Sigmoid colon (tissue), 7 donors: ENCODE data around the gene AIRE. TPM values are rescaled to one million over a fixed set of nuclear protein-coding genes. Genes with fewer than 3 reads are reported as not detected.

Experiments used
- DNase-seq: peaks from one replicate; pipeline ENCODE4 v3.0.0-alpha.2; 2019
- H3K27ac ChIP-seq, 4 donors: fragments of 200-600 bp; sonication (generic); one replicate each; pipeline ENCODE4 v1.5.1; 2016 to 2019; ENCODE audit warnings: mild to moderate bottlenecking in 1 of 4
- H3K27me3 ChIP-seq, 3 donors: fragments of 200-600 bp; sonication (generic); one replicate each; pipeline ENCODE4 v1.5.1; 2019; ENCODE audit warnings: mild to moderate bottlenecking in 1 of 3
- H3K36me3 ChIP-seq, 4 donors: fragments of 200-600 bp; sonication (generic); one replicate each; pipeline ENCODE4 v1.5.1; 2016 to 2019
- H3K4me1 ChIP-seq, 4 donors: fragments of 200-600 bp; sonication (generic); one replicate each; pipeline ENCODE4 v1.5.1; 2017 to 2019
- H3K4me3 ChIP-seq, 4 donors: fragments of 200-600 bp; sonication (generic); one replicate each; pipeline ENCODE4 v1.5.1; 2017 to 2019; ENCODE audit warnings: mild to moderate bottlenecking in 2 of 4, moderate library complexity in 1 of 4
- H3K9me3 ChIP-seq, 4 donors: fragments of 200-600 bp in 3 of 4; sonication (generic) in 3 of 4; one replicate each; pipeline versions ENCODE4 v1.5.1 to v1.6.1; 2013 to 2019
- CTCF ChIP-seq, 4 experiments: fragments of 450-650 bp in 3 of 4; fragments of 200-600 bp in 1 of 4; IDR thresholded peaks; one replicate each; pipeline ENCODE4 v1.5.1; 2016 to 2019; ENCODE audit warnings: antibody characterized with exemption in 4 of 4, mild to moderate bottlenecking in 3 of 4, moderate library complexity in 2 of 4
- EP300 ChIP-seq, 4 donors: sonication (generic); formaldehyde crosslinking; IDR thresholded peaks; one replicate each; pipeline ENCODE4 v1.6.1; 2017; ENCODE audit warnings: antibody characterized with exemption in 4 of 4
- POLR2A ChIP-seq, 2 donors: fragments of 450-650 bp; IDR thresholded peaks; one replicate each; pipeline ENCODE4 v1.6.1; 2016; ENCODE audit warnings: antibody characterized with exemption in 2 of 2, mild to moderate bottlenecking in 2 of 2, moderate library complexity in 2 of 2
- POLR2AphosphoS5 ChIP-seq, 4 donors: sonication (generic); formaldehyde crosslinking; IDR thresholded peaks; one replicate each; pipeline ENCODE4 v1.6.1; 2017; ENCODE audit warnings: antibody characterized with exemption in 4 of 4
- WGBS, 2 donors: extraction: QIAGEN DNeasy Blood & Tissue Kit; methylation state at CpG; one replicate each; pipeline ENCODE4 v1.1.7; 2013; 5-methylcytosine and 5-hydroxymethylcytosine counted together
- intact Hi-C: fragments of 100-400 bp; cut with DNase I; formaldehyde crosslinking; loops from one replicate; pipeline ENCODE4 v1.15.1; 2023
- polyA plus RNA-seq, 3 donors: library from polyadenylated mRNA; stranded (reverse); fragments of 200-250 nt; gene quantifications; one replicate each; pipeline ENCODE4 v1.2.3, GENCODE V29; 2013
- total RNA-seq, 4 donors: library from RNA; depleted of rRNA; stranded (reverse); fragments of >200 nt; gene quantifications; one replicate each; pipeline ENCODE4 v1.1.0, GENCODE V29; 2016
- donor health status: healthy with polysubstance abuse.
- donor health status: Bipolar disorder and iron deficiency.
- donor health status: healthy.

The AIRE gene
- total and polyA plus RNA-seq, 7 donors: 0.61 TPM; not detected in 6

GRCh38 chr21:44260791-44261631, 24.7 kb upstream of the AIRE start:
- DNase-seq: no peak
- no peaks in the 10 kb centered on the region for H3K4me1 ChIP-seq

GRCh38 chr21:44261675-44262295, 23.9 kb upstream of the AIRE start, which contains the start of gene DNMT3L:
Gene DNMT3L (minus strand): TSS chr21:44261897. CDS start chr21:44261259, 638 bp downstream.
- Histone ChIP-seq H3K9me3 (peaks cover 0 to 3% (median 0%) of the 10 kb centered on the region in 4 donors), H3K27me3 (peaks cover 0 to 22% (median 4%) of the 10 kb centered on the region in 3 donors), H3K4me3 (no peak within 1 kb of the TSS), H3K27ac (no peak within 1 kb of the TSS), H3K36me3 (no peaks in the 10 kb centered on the region), H3K4me1 (no peaks in the 10 kb centered on the region)
- TF ChIP-seq CTCF (IDR thresholded peaks at IDR 0.05) (no peak), POLR2AphosphoS5 (IDR thresholded peaks at IDR 0.05) (no peak), EP300 (IDR thresholded peaks at IDR 0.05) (no peak), POLR2A (IDR thresholded peaks at IDR 0.05) (no peak)
- 38 to 74% methylated on average over 19 of the region's 19 CpGs for WGBS, 2 donors
- intact Hi-C loops: no loop called here
- DNase-seq: no peak

More at GRCh38 chr21:44260791-44261631, 24.7 kb upstream of the AIRE start:
- Histone ChIP-seq H3K27me3 (peaks cover 0 to 22% (median 4%) of the 10 kb centered on the region in 3 donors), H3K4me3 (no peak overlapping the region), H3K36me3 (no peaks in the 10 kb centered on the region), H3K9me3 (peaks cover 0 to 3% (median 0%) of the 10 kb centered on the region in 4 donors), H3K27ac (no peak overlapping the region)
- WGBS, 2 donors: 80 to 87% methylated on average over 19 of the region's 19 CpGs
- no peak for TF ChIP-seq POLR2A (IDR thresholded peaks at IDR 0.05)
- TF ChIP-seq CTCF (IDR thresholded peaks at IDR 0.05): no peak
- TF ChIP-seq POLR2AphosphoS5 (IDR thresholded peaks at IDR 0.05): no peak
- no peak for TF ChIP-seq EP300 (IDR thresholded peaks at IDR 0.05)
- intact Hi-C loops: no loop called here

GRCh38 chr21:44262338-44263056, 23.2 kb upstream of the AIRE start:
- H3K4me1 ChIP-seq: no peaks in the 10 kb centered on the region
- no peak for DNase-seq
- H3K9me3 ChIP-seq: peaks cover 0 to 3% (median 0%) of the 10 kb centered on the region in 4 donors
- no peaks in the 10 kb centered on the region for H3K36me3 ChIP-seq
- peaks cover 0 to 22% (median 4%) of the 10 kb centered on the region in 3 donors for H3K27me3 ChIP-seq
- H3K4me3 ChIP-seq: no peak overlapping the region
- TF ChIP-seq CTCF (IDR thresholded peaks at IDR 0.05) (no peak), POLR2AphosphoS5 (IDR thresholded peaks at IDR 0.05) (no peak), POLR2A (IDR thresholded peaks at IDR 0.05) (no peak), EP300 (IDR thresholded peaks at IDR 0.05) (no peak)
- WGBS, 2 donors: 68 to 90% methylated on average over 12 of the region's 12 CpGs
- H3K27ac ChIP-seq: no peak overlapping the region
- intact Hi-C loops: no loop called here

- DNase-seq: no peak
Observed at GRCh38 chr21:44263221-44263760, 22.4 kb upstream of the AIRE start.

More at GRCh38 chr21:44263221-44263760, 22.4 kb upstream of the AIRE start:
- no peaks in the 10 kb centered on the region for H3K36me3 ChIP-seq
- H3K4me3 ChIP-seq: no peak overlapping the region
- no peak overlapping the region for H3K27ac ChIP-seq
- TF ChIP-seq EP300 (IDR thresholded peaks at IDR 0.05) (no peak), POLR2AphosphoS5 (IDR thresholded peaks at IDR 0.05) (no peak), POLR2A (IDR thresholded peaks at IDR 0.05) (no peak), CTCF (IDR thresholded peaks at IDR 0.05) (no peak)
- H3K9me3 ChIP-seq: peaks cover 0 to 3% (median 0%) of the 10 kb centered on the region in 4 donors
- whole genome bisulfite sequencing, 2 donors: 77 to 85% methylated on average over 18 of the region's 18 CpGs
- H3K27me3 ChIP-seq: peaks cover 0 to 22% (median 4%) of the 10 kb centered on the region in 3 donors
- intact Hi-C loops: no loop called here
- H3K4me1 ChIP-seq: no peaks in the 10 kb centered on the region
